ENCODE results near the gene GINS2.

The GINS2 gene

GRCh38 chr16:85724126-85724879, 35.5 kb upstream of the GINS2 start:
- TF ChIP-seq, protein P1, sequence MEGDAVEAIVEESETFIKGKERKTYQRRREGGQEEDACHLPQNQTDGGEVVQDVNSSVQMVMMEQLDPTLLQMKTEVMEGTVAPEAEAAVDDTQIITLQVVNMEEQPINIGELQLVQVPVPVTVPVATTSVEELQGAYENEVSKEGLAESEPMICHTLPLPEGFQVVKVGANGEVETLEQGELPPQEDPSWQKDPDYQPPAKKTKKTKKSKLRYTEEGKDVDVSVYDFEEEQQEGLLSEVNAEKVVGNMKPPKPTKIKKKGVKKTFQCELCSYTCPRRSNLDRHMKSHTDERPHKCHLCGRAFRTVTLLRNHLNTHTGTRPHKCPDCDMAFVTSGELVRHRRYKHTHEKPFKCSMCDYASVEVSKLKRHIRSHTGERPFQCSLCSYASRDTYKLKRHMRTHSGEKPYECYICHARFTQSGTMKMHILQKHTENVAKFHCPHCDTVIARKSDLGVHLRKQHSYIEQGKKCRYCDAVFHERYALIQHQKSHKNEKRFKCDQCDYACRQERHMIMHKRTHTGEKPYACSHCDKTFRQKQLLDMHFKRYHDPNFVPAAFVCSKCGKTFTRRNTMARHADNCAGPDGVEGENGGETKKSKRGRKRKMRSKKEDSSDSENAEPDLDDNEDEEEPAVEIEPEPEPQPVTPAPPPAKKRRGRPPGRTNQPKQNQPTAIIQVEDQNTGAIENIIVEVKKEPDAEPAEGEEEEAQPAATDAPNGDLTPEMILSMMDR (IDR thresholded peaks at IDR 0.05; ENCODE audit: insufficient read depth, missing control alignments): no peak
- FAIRE-seq: no peak

GRCh38 chr16:85722128-85722893, 33.6 kb upstream of the GINS2 start:
- DNase-seq (ENCODE audit: insufficient read length, low spot score) (no peak), FAIRE-seq (no peak)
- TF ChIP-seq, protein P1 (IDR thresholded peaks at IDR 0.05; ENCODE audit: insufficient read depth, missing control alignments): no peak

More at GRCh38 chr16:85724126-85724879, 35.5 kb upstream of the GINS2 start:
- DNase-seq (ENCODE audit: insufficient read length, low spot score): no peak

DNA sequence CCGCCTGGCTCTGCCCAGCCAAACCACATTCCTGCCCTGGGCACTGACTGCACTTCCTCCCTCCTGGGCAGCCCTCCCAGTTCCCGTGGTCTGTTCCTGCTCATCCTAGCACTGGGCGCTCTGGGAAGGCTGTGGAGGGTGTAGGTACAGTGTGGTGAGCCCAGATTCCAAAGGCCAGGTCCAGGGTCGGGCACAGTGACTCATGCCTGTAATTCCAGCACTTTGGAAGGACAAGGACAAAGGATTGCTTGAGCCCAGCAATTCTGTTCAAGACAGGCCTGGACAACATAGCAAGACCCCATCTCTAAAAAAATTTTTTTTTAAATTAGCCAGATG, 31.5 kb upstream of the GINS2 start:
- FAIRE-seq (no peak), DNase-seq (ENCODE audit: insufficient read length, low spot score) (no peak)
- TF ChIP-seq, protein P1 (IDR thresholded peaks at IDR 0.05; ENCODE audit: insufficient read depth, missing control alignments): no peak

- DNase-seq (ENCODE audit: insufficient read length, low spot score) (no peak), FAIRE-seq (no peak)
- TF ChIP-seq, protein P1 (IDR thresholded peaks at IDR 0.05; ENCODE audit: insufficient read depth, missing control alignments): no peak
Measured at GRCh38 chr16:85719605-85720301, 31.0 kb upstream of the GINS2 start.

- no peak for DNase-seq (ENCODE audit: insufficient read length, low spot score)
Measured at GRCh38 chr16:85718682-85719081, 29.9 kb upstream of the GINS2 start.

DNA sequence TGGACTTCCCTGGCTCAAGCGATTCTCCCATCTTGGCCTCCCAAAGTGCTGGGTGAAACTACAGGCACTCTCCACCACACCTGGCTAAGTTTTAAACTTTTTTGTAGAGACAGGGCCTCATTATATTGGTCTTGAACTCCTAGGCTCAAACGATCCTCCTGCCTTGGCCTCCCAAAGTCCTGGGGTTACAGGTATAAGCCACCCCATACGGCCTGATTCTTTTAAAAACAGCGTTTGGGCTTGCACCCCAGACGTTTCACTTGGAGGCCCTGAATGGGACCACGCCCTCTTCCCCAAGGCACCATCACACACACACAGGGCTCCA, 29.4 kb upstream of the GINS2 start:
- TF ChIP-seq, protein P1 (IDR thresholded peaks at IDR 0.05; ENCODE audit: insufficient read depth, missing control alignments): no peak
- DNase-seq (ENCODE audit: insufficient read length, low spot score) (no peak), FAIRE-seq (no peak)

More at GRCh38 chr16:85718682-85719081, 29.9 kb upstream of the GINS2 start:
- TF ChIP-seq, protein P1 (IDR thresholded peaks at IDR 0.05; ENCODE audit: insufficient read depth, missing control alignments): peak; percentile 44
- FAIRE-seq: no peak
